Measurements from ENCODE around the gene POU2AF2.

DNA sequence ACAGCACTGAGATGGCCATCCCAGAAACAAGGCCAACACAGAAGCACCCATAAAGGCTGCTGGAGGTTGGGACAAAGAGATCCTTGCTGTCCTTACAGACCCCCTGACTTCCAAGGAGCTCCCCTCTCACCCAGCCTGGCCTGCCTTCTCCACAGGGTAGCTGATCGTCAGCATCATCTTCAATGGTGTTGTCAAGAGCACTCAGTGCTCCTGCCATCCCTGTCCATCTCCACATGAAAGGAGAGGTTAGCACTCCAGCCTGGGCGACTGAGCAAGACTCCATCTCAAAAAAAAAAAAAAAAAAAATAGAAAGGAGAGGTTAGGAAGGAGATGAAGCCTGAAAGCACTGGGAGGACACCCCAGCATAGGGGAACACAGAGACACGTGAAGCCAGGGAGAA is 50.7 kb downstream of the POU2AF2 start:
- TF ChIP-seq, protein P1, sequence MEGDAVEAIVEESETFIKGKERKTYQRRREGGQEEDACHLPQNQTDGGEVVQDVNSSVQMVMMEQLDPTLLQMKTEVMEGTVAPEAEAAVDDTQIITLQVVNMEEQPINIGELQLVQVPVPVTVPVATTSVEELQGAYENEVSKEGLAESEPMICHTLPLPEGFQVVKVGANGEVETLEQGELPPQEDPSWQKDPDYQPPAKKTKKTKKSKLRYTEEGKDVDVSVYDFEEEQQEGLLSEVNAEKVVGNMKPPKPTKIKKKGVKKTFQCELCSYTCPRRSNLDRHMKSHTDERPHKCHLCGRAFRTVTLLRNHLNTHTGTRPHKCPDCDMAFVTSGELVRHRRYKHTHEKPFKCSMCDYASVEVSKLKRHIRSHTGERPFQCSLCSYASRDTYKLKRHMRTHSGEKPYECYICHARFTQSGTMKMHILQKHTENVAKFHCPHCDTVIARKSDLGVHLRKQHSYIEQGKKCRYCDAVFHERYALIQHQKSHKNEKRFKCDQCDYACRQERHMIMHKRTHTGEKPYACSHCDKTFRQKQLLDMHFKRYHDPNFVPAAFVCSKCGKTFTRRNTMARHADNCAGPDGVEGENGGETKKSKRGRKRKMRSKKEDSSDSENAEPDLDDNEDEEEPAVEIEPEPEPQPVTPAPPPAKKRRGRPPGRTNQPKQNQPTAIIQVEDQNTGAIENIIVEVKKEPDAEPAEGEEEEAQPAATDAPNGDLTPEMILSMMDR (IDR thresholded peaks at IDR 0.05; ENCODE audit: insufficient read depth, low read depth, low read length) = no peak
- no peak for TF ChIP-seq EZH2 (IDR thresholded peaks at IDR 0.05; ENCODE audit: insufficient read depth, low read length)

Data from astrocyte (in vitro differentiated cells and primary cell).